ENCODE results near the gene ENO1.

- TF ChIP-seq POLR2A (IDR thresholded peaks at IDR 0.05) = no peak
- TF ChIP-seq CTCF (IDR thresholded peaks at IDR 0.05) = peak; percentile 86 to 96 (median 90)
Measured at GRCh38 chr1:8848663-8849386, 29.7 kb downstream of the ENO1 start.
